Parathyroid adenoma (tissue), 2 donors: ENCODE data around the gene PKHD1.

Experiments used
- H2AFZ ChIP-seq: fragments of 300-600 bp; sonication (generic); one replicate; pipeline ENCODE4 v1.7.0; 2017; ENCODE audit warnings: antibody characterized with exemption, mild to moderate bottlenecking
- H3K27ac ChIP-seq: fragments of 300-600 bp; sonication (generic); one replicate; pipeline ENCODE4 v1.7.0; 2017
- H3K27me3 ChIP-seq: fragments of 300-600 bp; sonication (generic); one replicate; pipeline ENCODE4 v1.7.0; 2017; ENCODE audit warnings: low read length; ENCODE audit not compliant: control insufficient read depth, insufficient read depth
- H3K36me3 ChIP-seq: fragments of 300-600 bp; sonication (generic); one replicate; pipeline ENCODE4 v1.7.0; 2017; ENCODE audit warnings: low read length; ENCODE audit not compliant: control insufficient read depth, insufficient read depth
- H3K4me1 ChIP-seq: fragments of 300-600 bp; sonication (generic); one replicate; pipeline ENCODE4 v1.7.0; 2017; ENCODE audit warnings: control low read depth
- H3K4me2 ChIP-seq: fragments of 300-600 bp; sonication (generic); one replicate; pipeline ENCODE4 v1.7.0; 2017; ENCODE audit warnings: low read length
- H3K4me3 ChIP-seq: fragments of 300-600 bp; sonication (generic); one replicate; pipeline ENCODE4 v1.7.0; 2017; ENCODE audit warnings: low read depth, low read length
- H3K79me2 ChIP-seq: fragments of 300-600 bp; sonication (generic); one replicate; pipeline ENCODE4 v1.7.0; 2017; ENCODE audit warnings: control low read depth
- H3K9ac ChIP-seq: fragments of 300-600 bp; sonication (generic); one replicate; pipeline ENCODE4 v1.7.0; 2017; ENCODE audit warnings: mild to moderate bottlenecking
- H3K9me3 ChIP-seq: fragments of 300-600 bp; sonication (generic); one replicate; pipeline ENCODE4 v1.7.0; 2017; ENCODE audit warnings: low read length; ENCODE audit not compliant: control insufficient read depth
- TF ChIP-seq, protein P1 (sequence below): fragments of 300-600 bp; sonication (generic); IDR thresholded peaks from one replicate; pipeline ENCODE4 v1.7.0; 2017; ENCODE audit warnings: antibody characterized with exemption, mild to moderate bottlenecking
- donor health status: primary hyperparathyroidism.

Gene PKHD1

GRCh38 chr6:51818520-51819022, 268.8 kb downstream of the PKHD1 start:
- H2AFZ ChIP-seq: no peak overlapping the region
- no peaks in the 10 kb centered on the region for H3K27me3 ChIP-seq
- no peak overlapping the region for H3K4me3 ChIP-seq
- TF ChIP-seq, protein P1, sequence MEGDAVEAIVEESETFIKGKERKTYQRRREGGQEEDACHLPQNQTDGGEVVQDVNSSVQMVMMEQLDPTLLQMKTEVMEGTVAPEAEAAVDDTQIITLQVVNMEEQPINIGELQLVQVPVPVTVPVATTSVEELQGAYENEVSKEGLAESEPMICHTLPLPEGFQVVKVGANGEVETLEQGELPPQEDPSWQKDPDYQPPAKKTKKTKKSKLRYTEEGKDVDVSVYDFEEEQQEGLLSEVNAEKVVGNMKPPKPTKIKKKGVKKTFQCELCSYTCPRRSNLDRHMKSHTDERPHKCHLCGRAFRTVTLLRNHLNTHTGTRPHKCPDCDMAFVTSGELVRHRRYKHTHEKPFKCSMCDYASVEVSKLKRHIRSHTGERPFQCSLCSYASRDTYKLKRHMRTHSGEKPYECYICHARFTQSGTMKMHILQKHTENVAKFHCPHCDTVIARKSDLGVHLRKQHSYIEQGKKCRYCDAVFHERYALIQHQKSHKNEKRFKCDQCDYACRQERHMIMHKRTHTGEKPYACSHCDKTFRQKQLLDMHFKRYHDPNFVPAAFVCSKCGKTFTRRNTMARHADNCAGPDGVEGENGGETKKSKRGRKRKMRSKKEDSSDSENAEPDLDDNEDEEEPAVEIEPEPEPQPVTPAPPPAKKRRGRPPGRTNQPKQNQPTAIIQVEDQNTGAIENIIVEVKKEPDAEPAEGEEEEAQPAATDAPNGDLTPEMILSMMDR: no peak
- no peaks in the 10 kb centered on the region for H3K79me2 ChIP-seq
- no peaks in the 10 kb centered on the region for H3K36me3 ChIP-seq
- no peaks in the 10 kb centered on the region for H3K9me3 ChIP-seq
- no peaks in the 10 kb centered on the region for H3K4me1 ChIP-seq
- H3K27ac ChIP-seq: no peak overlapping the region
- no peak overlapping the region for H3K4me2 ChIP-seq
- no peak overlapping the region for H3K9ac ChIP-seq

GRCh38 chr6:51817832-51818231, 269.6 kb downstream of the PKHD1 start:
- no peaks in the 10 kb centered on the region for H3K79me2 ChIP-seq
- no peaks in the 10 kb centered on the region for H3K9me3 ChIP-seq
- no peaks in the 10 kb centered on the region for H3K27me3 ChIP-seq
- H3K4me3 ChIP-seq: no peak overlapping the region
- H3K27ac ChIP-seq: no peak overlapping the region
- no peak overlapping the region for H3K4me2 ChIP-seq
- H3K36me3 ChIP-seq: no peaks in the 10 kb centered on the region
- TF ChIP-seq, protein P1: no peak
- no peak overlapping the region for H2AFZ ChIP-seq
- H3K9ac ChIP-seq: no peak overlapping the region
- H3K4me1 ChIP-seq: no peaks in the 10 kb centered on the region

DNA sequence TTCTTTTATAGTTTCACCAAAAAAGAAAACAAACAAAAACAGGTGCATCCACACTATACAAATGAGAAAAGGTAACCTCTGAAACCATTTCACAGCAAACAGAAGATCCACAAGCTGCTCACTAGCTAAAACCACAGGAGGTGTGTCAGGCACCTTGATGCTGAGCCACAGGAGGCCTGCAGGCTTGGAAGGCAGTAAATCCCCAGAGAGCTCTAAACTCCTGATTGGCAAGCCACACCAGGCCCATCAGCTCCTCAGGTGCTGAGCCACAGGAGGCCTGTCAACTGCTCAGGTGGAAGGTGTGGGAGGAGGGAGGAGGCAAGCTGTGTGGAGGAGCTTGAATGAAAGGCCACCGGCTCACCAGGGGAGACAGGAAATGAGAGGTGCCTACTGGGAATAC, 273.0 kb downstream of the PKHD1 start:
- no peaks in the 10 kb centered on the region for H3K4me1 ChIP-seq
- H3K4me2 ChIP-seq: no peak overlapping the region
- H3K36me3 ChIP-seq: no peaks in the 10 kb centered on the region
- TF ChIP-seq, protein P1: no peak
- H3K4me3 ChIP-seq: no peak overlapping the region
- H3K79me2 ChIP-seq: no peaks in the 10 kb centered on the region
- H3K9ac ChIP-seq: no peak overlapping the region
- H3K27me3 ChIP-seq: no peaks in the 10 kb centered on the region
- no peak overlapping the region for H2AFZ ChIP-seq
- H3K27ac ChIP-seq: no peak overlapping the region
- no peaks in the 10 kb centered on the region for H3K9me3 ChIP-seq

GRCh38 chr6:51813904-51814303, 273.5 kb downstream of the PKHD1 start:
- TF ChIP-seq, protein P1: no peak
- Histone ChIP-seq H2AFZ (no peak overlapping the region), H3K4me3 (no peak overlapping the region), H3K79me2 (no peaks in the 10 kb centered on the region), H3K4me1 (no peaks in the 10 kb centered on the region), H3K9me3 (no peaks in the 10 kb centered on the region), H3K27me3 (no peaks in the 10 kb centered on the region), H3K9ac (no peak overlapping the region), H3K36me3 (no peaks in the 10 kb centered on the region), H3K27ac (no peak overlapping the region), H3K4me2 (no peak overlapping the region)

DNA sequence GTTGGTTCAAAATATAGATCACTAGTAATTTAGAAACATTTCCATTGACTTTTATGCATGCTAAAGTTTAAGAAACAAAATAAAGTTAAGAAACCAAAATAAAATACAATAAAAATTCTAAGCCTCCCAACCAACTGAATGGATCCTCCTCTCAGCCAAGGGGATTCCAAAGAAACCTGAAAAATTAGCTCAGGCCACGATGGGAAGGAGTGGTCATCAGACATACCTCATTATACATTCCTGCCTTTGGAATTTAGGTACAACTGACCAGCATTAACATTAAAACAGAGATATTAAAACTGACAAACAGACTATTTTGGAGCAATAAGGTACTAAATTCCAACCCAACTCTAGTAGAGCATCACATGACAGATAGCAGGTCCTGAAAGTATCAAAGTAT, 275.2 kb downstream of the PKHD1 start:
- no peak overlapping the region for H3K9ac ChIP-seq
- TF ChIP-seq, protein P1: no peak
- H3K36me3 ChIP-seq: no peaks in the 10 kb centered on the region
- no peaks in the 10 kb centered on the region for H3K27me3 ChIP-seq
- no peaks in the 10 kb centered on the region for H3K9me3 ChIP-seq
- H3K27ac ChIP-seq: no peak overlapping the region
- no peak overlapping the region for H3K4me3 ChIP-seq
- no peaks in the 10 kb centered on the region for H3K79me2 ChIP-seq
- H3K4me1 ChIP-seq: no peaks in the 10 kb centered on the region
- no peak overlapping the region for H3K4me2 ChIP-seq
- H2AFZ ChIP-seq: no peak overlapping the region
